HCT116 (cell line): ENCODE results near the gene BIK. TPM values are rescaled to one million over a fixed set of nuclear protein-coding genes. Genes with fewer than 3 reads are reported as not detected.

Source experiments
- CBX3 ChIP-seq: IDR thresholded peaks from 2 replicates; pipeline ENCODE4 v1.6.1; 2012; ENCODE audit warnings: low read depth
- CEBPB ChIP-seq: IDR thresholded peaks from 2 replicates; pipeline ENCODE4 v1.6.1; 2012; ENCODE audit warnings: low read depth
- CTCF ChIP-seq, 3 experiments: fragments of 200-600 bp in 1 of 3; sonication (generic) in 1 of 3; IDR thresholded peaks in 2 of 3; conservative IDR thresholded peaks in 1 of 3; 2 replicates each; pipeline ENCODE4 v1.5.1; 2012 to 2017; ENCODE audit warnings: low read depth in 2 of 3, low read length in 2 of 3, antibody characterized with exemption in 1 of 3, borderline replicate concordance in 1 of 3, control low read depth in 1 of 3, mild to moderate bottlenecking in 1 of 3, mixed read lengths in 1 of 3, mixed run types in 1 of 3, moderate library complexity in 1 of 3; ENCODE audit not compliant: insufficient read depth in 1 of 3
- EGR1 ChIP-seq: IDR thresholded peaks from 2 replicates; pipeline ENCODE4 v1.6.1; 2012; ENCODE audit warnings: low read depth
- POLR2A ChIP-seq: IDR thresholded peaks from 2 replicates; pipeline ENCODE4 v1.7.0; 2011; ENCODE audit warnings: borderline replicate concordance; ENCODE audit not compliant: insufficient read depth, insufficient read length; ENCODE audit errors: extremely low read depth
- POLR2AphosphoS5 ChIP-seq: IDR thresholded peaks from 2 replicates; pipeline ENCODE4 v1.6.1; 2011; ENCODE audit warnings: mild to moderate bottlenecking, low read depth, low read length, moderate library complexity
- REST ChIP-seq: IDR thresholded peaks from 2 replicates; pipeline ENCODE4 v1.6.1; 2012; ENCODE audit warnings: low read depth
- ZBTB33 ChIP-seq: IDR thresholded peaks from 2 replicates; pipeline ENCODE4 v1.6.1; 2011; ENCODE audit warnings: mild to moderate bottlenecking, low read length, moderate library complexity; ENCODE audit not compliant: insufficient replicate concordance; ENCODE audit errors: extremely low read depth
- total RNA-seq: library from RNA; stranded (reverse); gene quantifications from one replicate; pipeline ENCODE4 v1.2.1, GENCODE V29; 2021; ENCODE audit not compliant: unreplicated experiment

The BIK gene
- total RNA-seq, 1 experiment from 2014 or later, result 31.0 TPM

- TF ChIP-seq REST (no peak), CTCF (IDR thresholded peaks at IDR 0.05 in 2 of 3, conservative IDR thresholded peaks at IDR 0.05 in 1 of 3; ENCODE audit: borderline replicate concordance in 1 of 3, insufficient read depth in 1 of 3, low read depth in 2 of 3, low read length in 2 of 3) (no peak), POLR2AphosphoS5 (no peak), CEBPB (no peak), CBX3 (no peak), POLR2A (no peak), ZBTB33 (no peak), EGR1 (no peak)
Observed at GRCh38 chr22:43133401-43133800, 22.9 kb downstream of the BIK start (continued).
